ENCODE results near the gene LIPC.

DNA sequence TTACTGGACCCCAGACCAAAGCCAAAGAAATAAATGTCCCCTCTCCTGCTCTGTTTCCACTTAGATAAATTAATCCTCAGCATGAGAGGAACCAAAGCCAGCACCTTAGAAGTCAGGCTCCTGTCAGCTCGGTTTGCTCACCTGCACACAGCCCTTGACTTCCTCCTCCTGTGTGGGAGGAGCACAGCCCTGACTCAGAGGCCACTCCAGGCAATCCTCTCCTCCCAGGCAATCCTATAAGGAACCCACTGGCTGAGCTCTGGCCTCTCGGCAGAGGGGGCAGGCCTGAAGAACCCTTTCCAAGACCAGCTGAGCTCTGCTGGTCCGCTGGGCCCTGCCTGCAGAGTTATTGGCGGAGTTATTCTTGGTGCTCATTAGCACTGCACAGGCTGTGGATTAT, 30.8 kb downstream of the LIPC start:
- TF ChIP-seq, protein P1, sequence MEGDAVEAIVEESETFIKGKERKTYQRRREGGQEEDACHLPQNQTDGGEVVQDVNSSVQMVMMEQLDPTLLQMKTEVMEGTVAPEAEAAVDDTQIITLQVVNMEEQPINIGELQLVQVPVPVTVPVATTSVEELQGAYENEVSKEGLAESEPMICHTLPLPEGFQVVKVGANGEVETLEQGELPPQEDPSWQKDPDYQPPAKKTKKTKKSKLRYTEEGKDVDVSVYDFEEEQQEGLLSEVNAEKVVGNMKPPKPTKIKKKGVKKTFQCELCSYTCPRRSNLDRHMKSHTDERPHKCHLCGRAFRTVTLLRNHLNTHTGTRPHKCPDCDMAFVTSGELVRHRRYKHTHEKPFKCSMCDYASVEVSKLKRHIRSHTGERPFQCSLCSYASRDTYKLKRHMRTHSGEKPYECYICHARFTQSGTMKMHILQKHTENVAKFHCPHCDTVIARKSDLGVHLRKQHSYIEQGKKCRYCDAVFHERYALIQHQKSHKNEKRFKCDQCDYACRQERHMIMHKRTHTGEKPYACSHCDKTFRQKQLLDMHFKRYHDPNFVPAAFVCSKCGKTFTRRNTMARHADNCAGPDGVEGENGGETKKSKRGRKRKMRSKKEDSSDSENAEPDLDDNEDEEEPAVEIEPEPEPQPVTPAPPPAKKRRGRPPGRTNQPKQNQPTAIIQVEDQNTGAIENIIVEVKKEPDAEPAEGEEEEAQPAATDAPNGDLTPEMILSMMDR (IDR thresholded peaks at IDR 0.05), result no peak
- no peak for TF ChIP-seq POLR2A (IDR thresholded peaks at IDR 0.05)
